ENCODE data around the gene ATXN10.

The ATXN10 gene

GRCh38 chr22:45781459-45781858, 109.8 kb downstream of the ATXN10 start:
- DNase-seq (ENCODE audit: low read depth in 1 of 2, low spot score in 1 of 2) = no peak
- Histone ChIP-seq H3K27ac (replicated peaks) (no peak overlapping the region), H3K27me3 (ENCODE audit: insufficient read depth, poor library complexity, severe bottlenecking) (no peaks in the 10 kb centered on the region), H3K4me3 (replicated peaks; ENCODE audit: insufficient read depth, low read length) (no peak overlapping the region)
- no peak for TF ChIP-seq GABPA (IDR thresholded peaks at IDR 0.05; ENCODE audit: low read depth)
- TF ChIP-seq SPI1 (IDR thresholded peaks at IDR 0.05; ENCODE audit: borderline replicate concordance, low read depth) = no peak
- no peak for TF ChIP-seq CTCF (IDR thresholded peaks at IDR 0.05; ENCODE audit: insufficient read depth, low read length)
- no peak for TF ChIP-seq REST (IDR thresholded peaks at IDR 0.05; ENCODE audit: insufficient replicate concordance, low read depth)
- no peak for TF ChIP-seq POLR2AphosphoS5 (IDR thresholded peaks at IDR 0.05; ENCODE audit: low read depth)

GRCh38 chr22:45781966-45782365, 110.3 kb downstream of the ATXN10 start:
- TF ChIP-seq GABPA (IDR thresholded peaks at IDR 0.05; ENCODE audit: low read depth) (no peak), SPI1 (IDR thresholded peaks at IDR 0.05; ENCODE audit: borderline replicate concordance, low read depth) (no peak), REST (IDR thresholded peaks at IDR 0.05; ENCODE audit: insufficient replicate concordance, low read depth) (no peak), POLR2AphosphoS5 (IDR thresholded peaks at IDR 0.05; ENCODE audit: low read depth) (no peak), CTCF (IDR thresholded peaks at IDR 0.05; ENCODE audit: insufficient read depth, low read length) (no peak)
- Histone ChIP-seq H3K27me3 (ENCODE audit: insufficient read depth, poor library complexity, severe bottlenecking) (no peaks in the 10 kb centered on the region), H3K4me3 (replicated peaks; ENCODE audit: insufficient read depth, low read length) (no peak overlapping the region), H3K27ac (replicated peaks) (no peak overlapping the region)
- no peak for DNase-seq (ENCODE audit: low read depth in 1 of 2, low spot score in 1 of 2)

- no peak for DNase-seq (ENCODE audit: low read depth in 1 of 2, low spot score in 1 of 2)
- H3K4me3 ChIP-seq (replicated peaks; ENCODE audit: insufficient read depth, low read length) = no peak overlapping the region
- no peaks in the 10 kb centered on the region for H3K27me3 ChIP-seq (ENCODE audit: insufficient read depth, poor library complexity, severe bottlenecking)
- H3K27ac ChIP-seq (replicated peaks) = no peak overlapping the region
- TF ChIP-seq SPI1 (IDR thresholded peaks at IDR 0.05; ENCODE audit: borderline replicate concordance, low read depth) (no peak), POLR2AphosphoS5 (IDR thresholded peaks at IDR 0.05; ENCODE audit: low read depth) (no peak), CTCF (IDR thresholded peaks at IDR 0.05; ENCODE audit: insufficient read depth, low read length) (no peak), REST (IDR thresholded peaks at IDR 0.05; ENCODE audit: insufficient replicate concordance, low read depth) (no peak), GABPA (IDR thresholded peaks at IDR 0.05; ENCODE audit: low read depth) (no peak)
These were observed 111.4 kb downstream of the ATXN10 start for GRCh38 chr22:45783021-45783420.

Measured in HL-60 (cell line).